HG02938 (cell line): ENCODE results near the gene EDN1.

Experiments used
- ATAC-seq: cut with Tn5 transposase; IDR thresholded peaks from one replicate; pipeline ENCODE4 v1.9.1; 2021; ENCODE audit warnings: mild to moderate bottlenecking, moderate library complexity; ENCODE audit not compliant: unreplicated experiment

The EDN1 gene

DNA sequence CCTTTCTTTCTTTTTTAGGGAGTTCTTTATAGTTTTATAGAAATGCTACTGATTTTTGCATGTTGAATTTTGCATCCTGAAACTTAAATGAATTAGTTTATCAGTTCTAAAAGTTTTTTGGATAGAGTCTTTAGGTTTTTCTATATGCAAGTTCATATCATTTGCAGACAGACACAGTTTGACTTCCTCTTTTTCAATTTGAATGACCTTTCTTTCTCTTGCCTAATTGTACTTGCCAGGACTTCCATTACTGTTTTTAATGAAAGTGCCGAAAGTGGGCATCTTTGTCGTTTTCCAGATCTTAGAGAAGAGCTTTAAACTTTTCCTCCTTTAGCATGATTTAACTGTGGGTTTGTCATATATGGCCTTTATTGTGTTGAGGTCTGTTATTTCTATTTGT, 21.1 kb upstream of the EDN1 start:
- no peak for ATAC-seq

DNA sequence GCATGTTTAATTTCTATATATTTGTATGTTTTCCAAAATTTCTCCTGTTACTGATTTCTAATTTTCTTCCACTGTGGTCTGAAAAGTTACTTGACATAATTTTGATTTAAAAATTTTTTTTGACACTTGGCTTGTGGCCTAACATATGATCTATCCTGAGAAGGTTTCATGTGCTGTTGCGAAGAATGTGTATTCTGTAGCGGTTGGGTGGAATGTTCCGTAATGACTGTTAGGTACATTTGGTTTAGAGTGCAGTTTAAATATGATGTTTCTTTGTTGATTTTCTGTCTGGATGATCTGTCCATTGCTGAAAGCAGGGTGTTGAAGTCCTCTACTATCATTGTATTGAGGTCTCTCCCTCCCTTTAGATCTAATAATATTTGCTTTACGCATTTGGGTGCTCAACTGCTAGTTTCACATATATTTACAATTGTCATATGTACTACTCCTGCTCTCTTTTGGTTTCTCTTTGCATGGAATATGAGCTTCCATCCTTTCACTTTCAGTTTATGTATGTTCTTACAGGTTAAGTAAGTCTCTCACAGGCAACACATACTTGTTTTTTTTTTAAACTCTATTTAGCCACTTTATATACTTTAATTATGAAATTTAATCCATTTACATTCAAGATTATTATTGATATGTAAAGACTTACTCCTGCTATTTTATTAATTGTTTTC, 19.5 kb upstream of the EDN1 start:
- no peak for ATAC-seq

DNA sequence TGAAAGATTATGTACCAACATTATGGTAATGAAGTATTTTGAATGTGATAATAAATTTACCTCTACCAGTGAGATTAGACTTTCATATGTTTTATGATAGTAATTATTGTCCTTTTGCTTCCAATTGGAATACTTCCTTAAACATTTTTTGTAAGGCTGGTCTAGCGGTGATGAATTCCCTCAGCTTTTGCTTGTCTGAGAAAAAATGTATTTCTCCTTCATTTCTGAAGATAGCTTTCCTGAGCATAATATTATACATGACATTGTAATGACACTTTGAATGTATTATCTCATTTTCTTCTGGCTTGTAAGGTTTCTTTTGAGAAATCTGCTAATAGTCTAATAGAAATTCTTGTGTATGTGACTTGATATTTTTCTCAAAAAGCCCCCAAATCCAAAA, 18.6 kb upstream of the EDN1 start:
- ATAC-seq = no peak

DNA sequence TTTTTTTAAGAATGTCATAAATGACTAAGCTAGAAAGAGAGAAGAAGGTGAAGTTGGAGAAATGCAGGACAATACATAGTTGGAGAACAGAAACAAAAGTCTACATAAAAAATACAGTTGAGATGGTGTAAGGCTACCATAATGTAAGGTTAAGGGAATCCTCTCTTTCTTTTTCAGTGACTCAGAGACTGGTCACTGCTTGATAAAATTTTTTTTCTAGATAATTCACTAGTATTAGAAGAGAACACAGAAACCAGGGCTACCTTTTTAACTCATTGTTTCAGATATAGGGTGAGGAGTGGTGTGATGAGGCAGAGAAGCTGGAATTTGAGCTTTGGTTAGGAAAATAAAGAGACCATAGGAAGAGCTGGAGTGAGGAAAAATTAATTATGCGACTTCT, 18.2 kb upstream of the EDN1 start:
- no peak for ATAC-seq

DNA sequence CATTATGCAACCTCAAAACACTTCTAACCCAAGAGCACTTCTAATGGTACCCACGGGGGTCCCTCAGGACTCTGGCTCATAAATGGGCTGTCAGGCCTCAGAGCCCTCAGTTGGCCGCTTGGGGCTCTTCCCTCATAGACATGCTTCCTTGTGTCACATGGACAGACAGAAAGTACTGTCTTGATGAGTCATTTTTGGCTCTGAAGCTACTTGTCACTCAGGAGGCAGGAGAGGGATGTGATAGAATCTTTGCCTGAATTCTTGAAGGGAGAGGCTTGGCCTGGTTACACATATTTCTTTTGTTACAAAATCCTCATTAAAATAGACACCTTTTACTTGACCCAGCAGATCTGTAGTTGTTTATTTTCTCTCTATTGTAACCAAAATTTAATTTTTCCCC, 15.1 kb upstream of the EDN1 start:
- no peak for ATAC-seq

DNA sequence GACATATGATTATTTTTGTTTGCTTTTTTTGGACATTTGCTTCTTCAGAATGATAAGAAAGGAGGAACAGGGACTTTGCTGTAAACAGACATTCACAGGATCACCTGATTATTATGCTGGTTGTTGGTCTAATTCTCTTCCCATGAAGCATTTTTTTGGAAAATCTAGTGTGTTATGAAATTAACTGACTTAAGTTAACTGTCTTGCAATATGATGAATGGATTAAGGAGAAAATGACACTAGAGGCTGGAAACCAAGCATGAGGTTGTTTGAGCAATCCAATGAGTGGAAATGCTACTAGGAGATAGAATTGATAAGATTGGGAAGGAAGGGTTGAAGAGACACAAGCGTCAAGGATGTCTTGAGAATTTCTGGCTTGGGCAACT, 13.2 kb upstream of the EDN1 start:
- ATAC-seq = no peak

DNA sequence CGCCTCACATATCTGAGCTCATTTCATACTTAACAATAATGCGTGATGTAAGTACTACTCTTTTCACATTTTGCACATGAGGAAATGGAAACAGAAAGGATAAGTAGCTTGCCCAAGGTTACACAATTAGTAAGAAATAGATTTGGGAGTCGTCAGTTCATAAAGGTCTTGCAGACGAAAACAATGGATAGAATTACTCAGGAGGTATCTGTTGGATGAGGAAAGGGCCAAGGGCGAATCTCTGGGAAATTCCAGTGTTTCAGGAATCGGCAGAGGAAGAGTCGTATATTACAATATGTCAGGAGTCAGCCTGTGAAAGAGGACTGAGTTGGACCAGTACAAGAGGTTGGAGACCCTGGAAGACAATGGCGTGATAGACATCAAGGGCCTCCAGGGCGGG, 12.8 kb upstream of the EDN1 start:
- ATAC-seq = no peak

DNA sequence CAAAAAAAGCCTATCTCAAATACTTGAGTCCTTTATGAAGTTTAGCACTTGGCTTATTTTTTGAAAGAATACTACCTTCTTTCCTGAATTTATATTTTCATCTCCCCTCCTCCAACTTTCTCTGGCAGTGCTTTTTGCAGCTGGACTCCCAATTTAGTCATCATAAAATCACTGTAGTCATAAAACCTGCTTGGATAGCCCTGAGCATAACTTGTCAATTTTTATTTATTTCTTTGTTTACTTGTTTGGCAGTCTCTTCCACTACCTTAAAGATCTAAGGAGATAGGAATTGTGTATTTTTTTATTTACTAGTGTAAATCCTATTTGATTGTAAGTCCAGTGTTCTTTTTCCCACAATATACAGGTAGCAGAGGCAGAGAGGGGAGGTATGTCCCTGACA, 11.2 kb upstream of the EDN1 start:
- ATAC-seq = no peak

DNA sequence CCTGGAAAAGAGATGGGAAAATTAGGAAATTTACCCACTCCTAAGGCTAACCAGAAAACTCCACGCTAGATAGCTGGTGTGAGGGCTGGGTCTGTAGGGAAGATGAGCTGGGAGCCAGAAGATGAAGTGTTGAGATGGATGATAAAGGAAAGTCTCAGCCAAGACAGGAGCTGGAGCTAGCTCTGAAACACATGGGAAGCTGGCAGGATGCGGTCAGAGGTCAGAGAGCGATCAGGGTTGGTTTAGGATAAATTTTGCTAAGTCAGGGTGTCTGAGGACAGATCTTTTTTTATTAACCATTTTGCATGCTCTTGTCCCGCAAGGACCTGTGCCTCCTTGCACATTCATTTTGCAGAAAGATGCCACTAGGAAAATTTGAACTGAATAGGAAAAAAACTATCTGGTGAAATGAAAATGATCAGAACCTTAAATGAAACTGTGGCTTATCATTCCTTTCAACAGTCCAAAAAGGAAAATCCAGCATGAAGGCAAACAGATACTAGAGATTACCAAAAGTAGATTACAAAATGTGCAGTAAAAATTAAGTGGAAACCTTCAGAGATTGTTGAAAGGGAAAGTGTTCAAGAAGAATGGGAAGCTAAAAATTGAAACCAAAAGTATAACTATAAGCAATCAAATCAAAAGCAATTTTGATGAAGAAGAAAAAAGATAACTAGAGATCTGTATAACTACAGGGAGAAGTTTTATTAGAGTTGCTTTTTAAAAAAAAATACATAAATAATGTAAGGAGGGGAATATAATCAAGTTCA, 10.7 kb upstream of the EDN1 start:
- ATAC-seq = no peak

DNA sequence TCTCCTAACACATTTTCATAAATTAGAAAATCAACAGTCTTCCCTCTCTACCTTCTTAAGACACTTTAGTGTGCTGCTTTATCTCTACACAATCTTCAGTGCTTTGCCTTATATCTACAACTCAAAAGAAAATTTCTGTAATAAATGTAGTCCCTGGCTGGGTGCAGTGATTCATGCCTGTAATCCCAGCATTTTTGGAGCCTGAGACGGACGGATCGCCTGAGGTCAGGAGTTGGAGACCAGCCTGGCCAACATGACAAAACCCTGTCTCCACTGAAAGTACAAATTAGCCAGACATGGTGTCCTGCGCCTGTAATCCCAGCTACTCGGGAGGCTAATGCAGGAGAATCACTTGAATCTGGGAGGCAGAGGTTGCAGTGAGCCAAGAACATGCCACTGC, 9.7 kb upstream of the EDN1 start:
- ATAC-seq = no peak

DNA sequence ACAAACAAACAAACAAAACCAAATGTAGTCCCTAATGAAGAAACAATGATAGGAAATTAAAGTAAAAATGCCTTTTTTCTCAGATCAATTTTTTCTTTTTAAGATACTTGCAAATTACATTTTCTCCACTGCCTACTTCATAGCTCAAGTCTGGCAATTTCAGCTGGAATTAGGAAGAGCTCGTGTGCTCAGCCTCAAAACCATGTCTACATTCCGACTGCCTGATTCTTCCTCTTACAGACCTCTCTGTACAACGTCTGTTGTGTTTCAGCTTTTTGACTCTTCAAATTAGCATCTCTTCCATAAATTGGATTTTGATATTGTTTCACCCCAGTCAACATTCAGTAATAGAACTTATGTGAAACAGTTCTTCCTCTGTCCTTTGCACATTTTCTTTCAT, 9.3 kb upstream of the EDN1 start:
- ATAC-seq = no peak

DNA sequence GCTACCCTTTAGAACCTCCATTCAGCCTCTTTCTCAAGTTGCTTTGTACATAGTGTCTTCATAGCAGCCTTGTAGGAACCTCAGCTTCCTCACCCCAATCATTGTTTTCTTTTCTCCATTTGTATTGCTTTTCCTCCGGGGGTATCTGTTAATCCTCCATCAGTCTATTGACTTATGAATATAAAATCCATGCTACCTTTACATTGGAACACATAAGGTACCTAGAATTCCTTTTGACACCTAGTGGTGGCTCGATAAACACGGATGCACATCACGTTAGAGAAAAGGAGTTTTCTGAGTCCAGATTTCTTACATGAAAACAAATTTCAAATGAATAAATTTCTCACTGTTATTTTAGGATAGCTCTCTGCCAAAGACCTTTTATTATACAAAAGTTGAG, 6.3 kb upstream of the EDN1 start:
- no peak for ATAC-seq

DNA sequence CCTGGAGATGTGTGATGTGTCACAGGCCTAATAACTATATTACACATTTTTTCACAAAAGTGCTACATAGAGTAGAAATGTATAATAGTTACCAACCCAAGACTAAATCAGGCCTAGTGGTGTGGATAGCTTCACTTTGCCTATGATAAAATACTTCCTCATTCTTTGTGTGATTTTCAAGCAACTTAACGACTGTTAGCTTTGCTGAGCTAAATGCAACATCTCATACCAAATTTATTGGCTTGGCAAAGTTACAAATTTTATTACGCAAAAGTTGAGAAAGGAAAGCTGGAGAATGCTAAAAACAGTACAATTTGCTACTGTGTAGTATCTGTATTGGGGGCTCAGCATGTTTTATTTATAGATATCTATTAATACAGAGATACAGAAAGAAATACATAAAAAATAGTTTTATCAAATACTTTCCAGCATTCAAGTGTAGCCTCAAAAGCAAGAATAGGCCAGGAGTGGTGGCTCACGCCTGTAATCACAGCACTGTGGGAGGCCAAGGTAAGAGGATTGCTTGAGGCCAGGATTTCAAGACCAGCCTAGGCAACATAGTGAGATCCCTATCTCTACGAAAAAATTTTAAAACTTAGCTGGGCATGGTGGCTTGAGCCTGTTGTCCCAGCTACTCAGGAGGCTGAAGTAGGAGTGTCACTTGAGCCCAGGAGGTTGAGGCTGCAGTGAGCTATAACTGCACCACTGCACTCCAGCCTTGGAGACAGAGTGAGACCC, 3.6 kb upstream of the EDN1 start:
- ATAC-seq = no peak

DNA sequence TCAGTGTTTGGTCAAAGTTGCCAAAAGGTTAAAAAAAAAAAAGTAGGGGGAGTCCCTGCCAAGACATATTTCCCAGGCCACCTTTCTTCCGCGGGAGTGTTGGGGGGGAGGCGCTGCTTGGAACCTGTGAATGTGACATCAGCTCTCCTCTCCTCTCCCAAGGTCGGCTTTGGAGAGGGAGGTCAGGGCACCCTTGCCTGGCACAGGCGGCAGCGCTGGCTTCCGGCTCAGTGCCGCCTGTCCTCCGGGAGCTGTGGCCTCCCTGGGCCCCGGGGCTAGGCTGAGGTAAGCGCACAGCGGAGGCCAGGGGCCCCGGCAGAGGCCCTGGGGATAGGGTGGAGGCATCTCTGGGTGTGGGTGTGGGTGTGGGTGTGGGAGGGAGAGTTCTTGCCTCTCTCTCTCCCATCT, 1.9 kb upstream of the EDN1 start:
- no peak for ATAC-seq

DNA sequence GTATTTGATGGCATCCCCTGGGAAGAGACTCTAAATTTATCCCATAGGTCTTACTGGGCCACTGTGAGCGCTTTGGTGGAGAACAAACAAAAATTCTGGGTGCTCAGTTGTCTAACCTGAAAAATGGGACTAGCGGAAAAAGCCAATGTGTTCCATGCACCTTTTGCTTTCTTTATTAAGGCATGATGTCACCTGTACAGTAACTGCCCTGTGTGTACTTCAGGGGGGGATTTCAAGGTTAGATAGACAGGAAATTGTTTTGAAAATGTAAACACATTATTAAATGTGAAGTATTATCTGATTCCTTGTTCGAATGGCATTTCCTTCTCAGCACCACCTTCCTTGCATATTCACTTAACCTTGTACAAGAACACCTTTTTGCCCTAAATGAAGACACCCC, 1.2 kb upstream of the EDN1 start:
- no peak for ATAC-seq

DNA sequence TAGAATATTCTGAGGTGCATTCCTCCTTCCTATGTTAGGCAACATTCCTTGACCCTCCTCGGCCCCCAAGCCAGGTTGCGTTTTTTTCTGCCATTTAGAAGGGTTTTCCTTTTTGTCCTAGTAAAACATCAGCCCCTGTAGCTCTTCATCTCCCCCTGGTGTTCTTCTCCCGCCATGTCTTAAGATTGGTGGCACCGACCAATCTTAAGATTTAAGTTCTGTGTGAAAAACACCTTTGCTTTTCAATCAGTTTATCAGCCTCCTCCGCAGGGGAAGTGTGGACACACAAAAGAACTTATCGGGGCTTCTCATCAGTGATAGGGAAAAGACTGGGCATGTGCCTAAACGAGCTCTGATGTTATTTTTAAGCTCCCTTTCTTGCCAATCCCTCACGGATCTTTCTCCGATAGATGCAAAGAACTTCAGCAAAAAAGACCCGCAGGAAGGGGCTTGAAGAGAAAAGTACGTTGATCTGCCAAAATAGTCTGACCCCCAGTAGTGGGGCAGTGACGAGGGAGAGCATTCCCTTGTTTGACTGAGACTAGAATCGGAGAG, 719 bp upstream of the EDN1 start:
- no peak for ATAC-seq

DNA sequence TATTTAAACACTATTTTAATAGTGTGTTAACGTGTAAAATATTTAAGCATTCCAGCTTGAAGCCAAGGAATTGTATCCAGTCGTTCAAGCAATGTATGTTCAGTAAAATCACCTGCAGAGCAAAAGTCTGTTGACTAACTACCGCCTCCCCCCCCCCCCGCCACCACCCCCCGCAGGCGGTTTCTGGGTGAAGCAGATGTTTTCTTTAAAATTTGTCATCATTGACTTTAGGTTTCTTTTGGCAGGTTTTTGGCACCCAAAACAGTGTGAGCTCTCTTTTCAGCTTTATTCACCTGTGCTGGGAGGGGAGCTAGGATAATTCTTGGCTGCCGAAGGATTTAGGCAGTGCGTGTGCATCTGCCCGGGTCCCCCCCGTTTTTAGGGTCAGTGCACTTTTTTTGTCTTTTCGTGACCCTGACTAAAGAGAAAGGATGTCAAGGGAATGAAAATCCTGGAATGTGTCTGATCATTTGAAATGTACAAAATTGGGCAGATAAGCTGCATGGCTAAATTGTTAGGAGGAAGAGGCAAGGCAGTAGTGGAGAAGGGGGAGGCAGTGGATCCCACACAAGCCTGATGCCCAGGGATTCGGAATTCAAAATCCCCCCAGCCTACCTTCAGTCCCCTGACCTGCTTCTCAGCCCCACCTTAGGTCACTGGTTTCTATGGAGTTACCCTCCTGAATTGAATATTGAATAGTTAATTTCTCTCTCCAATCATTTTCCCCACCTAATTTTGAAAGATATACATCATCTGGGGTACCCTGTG, 1.1 kb downstream of the EDN1 start:
- no peak for ATAC-seq

DNA sequence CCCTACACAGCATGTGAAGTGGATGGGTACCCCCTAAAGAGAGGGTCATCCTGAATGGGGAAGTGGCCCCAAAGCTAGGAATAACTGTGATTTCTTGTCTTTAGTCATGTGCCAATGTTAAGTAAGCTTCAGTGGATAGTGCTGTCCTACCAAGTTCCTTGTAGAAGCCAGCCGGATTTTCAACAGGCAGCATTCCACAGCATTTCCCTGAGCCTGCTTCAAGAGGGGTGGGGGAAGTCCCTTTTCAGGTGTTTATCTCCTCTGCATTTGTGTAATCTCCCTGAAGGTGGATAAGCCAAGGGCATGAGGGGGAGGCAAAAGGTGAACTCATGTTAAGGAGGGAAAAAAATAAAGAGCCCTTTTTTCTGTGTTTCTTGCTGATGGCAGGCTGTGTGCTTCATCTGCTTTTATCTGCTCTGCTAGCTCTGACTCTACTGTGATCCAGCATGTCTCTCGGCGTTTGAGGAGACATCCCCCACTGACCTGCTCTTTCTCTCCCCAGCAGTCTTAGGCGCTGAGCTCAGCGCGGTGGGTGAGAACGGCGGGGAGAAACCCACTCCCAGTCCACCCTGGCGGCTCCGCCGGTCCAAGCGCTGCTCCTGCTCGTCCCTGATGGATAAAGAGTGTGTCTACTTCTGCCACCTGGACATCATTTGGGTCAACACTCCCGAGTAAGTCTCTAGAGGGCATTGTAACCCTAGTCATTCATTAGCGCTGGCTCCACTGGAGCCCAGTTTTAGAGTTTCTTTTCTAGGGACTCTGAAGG, 1.9 kb downstream of the EDN1 start:
- no peak for ATAC-seq

DNA sequence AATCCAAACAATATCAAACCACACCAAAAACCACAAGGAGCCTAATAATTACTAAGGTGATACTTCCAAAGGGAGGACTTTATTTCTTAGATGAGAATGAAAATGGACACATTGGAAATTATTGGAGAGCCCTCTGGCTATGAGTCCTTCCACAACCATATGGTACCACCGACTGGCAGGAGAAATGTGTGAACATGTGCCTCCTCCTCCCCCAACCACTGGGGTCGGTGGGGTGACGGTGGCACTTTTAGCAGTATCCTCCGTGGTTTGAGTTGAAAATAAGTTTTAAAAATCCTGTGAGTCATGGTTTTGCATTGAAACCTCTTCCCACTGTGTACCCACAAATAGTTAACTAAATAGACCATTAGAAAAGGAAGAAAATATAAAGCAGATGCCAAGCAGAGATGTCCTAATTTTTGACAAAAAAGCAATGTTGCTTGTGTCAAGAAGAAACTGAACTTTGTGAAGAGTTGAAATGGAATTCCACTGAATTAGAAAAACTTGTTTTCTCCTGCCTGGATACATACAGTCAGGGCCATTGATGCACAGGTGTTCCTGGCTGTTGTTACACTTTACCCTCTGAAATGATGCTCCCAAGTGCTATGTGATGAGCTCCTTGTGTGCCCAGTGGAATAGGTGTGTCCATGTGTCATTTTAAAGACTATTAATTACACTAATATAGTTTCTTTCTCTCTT, 3.2 kb downstream of the EDN1 start:
- ATAC-seq = no peak
